Thymus (tissue), 11 donors: ENCODE results near the gene WASF1. TPM values are rescaled to one million over a fixed set of nuclear protein-coding genes. Genes with fewer than 3 reads are reported as not detected.

Experiments
- DNase-seq, 9 donors: peaks; one replicate each; pipeline ENCODE4 v3.0.0-alpha.2; 2013; ENCODE audit warnings: low spot score in 9 of 9, low read depth in 6 of 9, missing footprints in 1 of 9
- H3K27ac ChIP-seq, 2 donors: one replicate each; pipeline ENCODE4 v1.5.1; 2013; ENCODE audit warnings: control low read depth in 1 of 2, low read depth in 1 of 2, low read length in 1 of 2, mild to moderate bottlenecking in 1 of 2, moderate library complexity in 1 of 2
- H3K27me3 ChIP-seq, 2 donors: one replicate each; pipeline ENCODE4 v1.5.1; 2013; ENCODE audit warnings: low read length in 1 of 2; ENCODE audit not compliant: control insufficient read depth in 2 of 2, insufficient read depth in 1 of 2
- H3K36me3 ChIP-seq, 2 donors: one replicate each; pipeline ENCODE4 v1.5.1; 2013; ENCODE audit warnings: low read length in 1 of 2, mild to moderate bottlenecking in 1 of 2, moderate library complexity in 1 of 2; ENCODE audit not compliant: control insufficient read depth in 2 of 2, insufficient read depth in 2 of 2
- H3K4me1 ChIP-seq, 2 donors: one replicate each; pipeline ENCODE4 v1.5.1; 2013; ENCODE audit warnings: low read length in 2 of 2; ENCODE audit not compliant: control insufficient read depth in 2 of 2, insufficient read depth in 2 of 2
- H3K4me3 ChIP-seq, 2 donors: one replicate each; pipeline ENCODE4 v1.5.1; 2013; ENCODE audit warnings: low read length in 2 of 2, control low read depth in 1 of 2, mild to moderate bottlenecking in 1 of 2
- H3K9me3 ChIP-seq, 2 donors: one replicate each; pipeline ENCODE4 v1.5.1; 2013; ENCODE audit warnings: low read length in 1 of 2, mild to moderate bottlenecking in 1 of 2; ENCODE audit not compliant: control insufficient read depth in 2 of 2, insufficient read depth in 1 of 2
- WGBS: extraction: QIAGEN DNeasy Blood & Tissue Kit; methylation state at CpG from one replicate; pipeline ENCODE4 v1.1.7; 2013; 5-methylcytosine and 5-hydroxymethylcytosine counted together
- polyA plus RNA-seq: library from polyadenylated mRNA; stranded (reverse); fragments of 200-250 nt; gene quantifications from one replicate; pipeline ENCODE4 v1.2.3, GENCODE V29; 2013
- total RNA-seq: library from RNA; stranded (reverse); fragments of 120-200 nt; gene quantifications from one replicate; pipeline ENCODE4 v1.2.4, GENCODE V29; 2013
- donor health status: healthy.

Gene WASF1
- total and polyA plus RNA-seq, 2 donors: 2.1 to 12.1 TPM

DNA sequence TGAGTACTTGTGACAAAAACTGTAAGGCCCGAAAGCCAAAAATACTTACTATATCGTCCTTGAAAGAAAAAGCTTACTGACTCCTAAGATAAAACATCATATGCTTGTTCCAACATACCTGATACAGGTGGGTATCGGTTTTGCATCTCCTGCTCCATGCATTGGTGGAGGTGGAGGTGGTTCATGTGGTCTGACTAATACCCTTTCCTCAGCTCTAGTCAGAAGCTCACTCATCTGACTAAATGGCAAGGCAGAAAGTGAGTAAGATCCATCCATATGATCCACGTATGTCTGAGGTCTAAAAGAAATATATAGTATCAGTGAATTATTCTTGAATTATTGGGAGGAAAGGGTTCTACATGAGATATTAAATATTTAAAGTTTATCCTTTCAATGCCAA, 76.2 kb downstream of the WASF1 start:
- H3K27me3 ChIP-seq: no peaks in the 10 kb centered on the region
- peaks cover 0 to 3% of the 10 kb centered on the region in 2 donors for H3K36me3 ChIP-seq
- peaks cover 4 to 6% of the 10 kb centered on the region in 2 donors for H3K4me1 ChIP-seq
- DNase-seq: no peak
- H3K4me3 ChIP-seq: no peak overlapping the region
- no peak overlapping the region for H3K27ac ChIP-seq
- 99% methylated on average over 4 of the region's 4 CpGs for WGBS
- no peaks in the 10 kb centered on the region for H3K9me3 ChIP-seq

DNA sequence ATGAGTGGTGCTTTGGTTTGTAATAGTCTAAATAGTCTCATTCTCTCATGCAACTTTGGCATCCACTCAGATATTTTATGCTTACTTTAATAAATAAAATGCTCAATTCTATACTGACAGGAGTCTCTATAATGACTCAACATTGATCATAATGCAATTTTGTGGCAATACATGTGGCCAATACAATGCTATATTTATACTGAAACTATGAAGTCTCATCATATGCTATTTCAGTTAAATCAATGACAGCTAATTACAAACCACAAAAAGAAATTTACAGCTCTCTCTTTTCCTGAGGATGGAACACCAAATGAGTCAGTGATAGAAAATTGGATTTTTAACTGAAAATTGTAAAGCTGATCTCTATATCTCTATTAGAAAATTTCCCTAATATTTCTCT, 77.1 kb downstream of the WASF1 start:
- peaks cover 4 to 6% of the 10 kb centered on the region in 2 donors for H3K4me1 ChIP-seq
- H3K36me3 ChIP-seq: peaks cover 0 to 3% of the 10 kb centered on the region in 2 donors
- no peaks in the 10 kb centered on the region for H3K27me3 ChIP-seq
- H3K27ac ChIP-seq: no peak overlapping the region
- DNase-seq: no peak
- no peak overlapping the region for H3K4me3 ChIP-seq
- H3K9me3 ChIP-seq: no peaks in the 10 kb centered on the region

DNA sequence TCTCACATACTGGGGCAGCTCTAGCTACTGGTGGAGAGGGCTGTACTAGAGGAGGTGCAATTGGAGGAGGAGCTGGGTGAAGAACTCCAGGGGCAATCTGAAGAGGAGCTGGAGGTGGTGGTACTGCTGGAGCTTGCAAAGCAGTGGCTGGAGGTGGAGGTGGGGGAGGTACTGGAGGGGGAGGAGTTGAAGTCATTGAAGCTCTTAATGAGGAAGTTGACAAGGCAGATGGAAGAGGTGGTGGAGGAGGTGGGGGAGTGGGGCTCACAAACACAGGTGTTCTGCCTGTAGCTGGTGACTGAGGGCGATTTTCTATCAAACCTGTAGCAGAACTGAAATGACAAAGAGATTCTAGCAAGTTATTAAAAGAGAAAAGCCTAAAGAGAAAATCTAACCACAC, 77.6 kb downstream of the WASF1 start:
- Histone ChIP-seq H3K36me3 (peaks cover 0 to 3% of the 10 kb centered on the region in 2 donors), H3K9me3 (no peaks in the 10 kb centered on the region), H3K27ac (no peak overlapping the region), H3K4me1 (peaks cover 4 to 6% of the 10 kb centered on the region in 2 donors), H3K27me3 (no peaks in the 10 kb centered on the region), H3K4me3 (no peak overlapping the region)
- DNase-seq: peak in 7 of 9 donors; percentile 2 to 58 (median 22)
- WGBS: 13% methylated on average over 1 of the region's 1 CpG

- no peak overlapping the region for H3K4me3 ChIP-seq
- no peaks in the 10 kb centered on the region for H3K9me3 ChIP-seq
- no peak overlapping the region for H3K27ac ChIP-seq
- WGBS: 95% methylated on average over 7 of the region's 7 CpGs
- no peaks in the 10 kb centered on the region for H3K36me3 ChIP-seq
- DNase-seq: peak in 1 of 9 donors; percentile 2
- H3K4me1 ChIP-seq: peaks cover 4 to 6% of the 10 kb centered on the region in 2 donors
- H3K27me3 ChIP-seq: no peaks in the 10 kb centered on the region
These were observed 80.9 kb downstream of the WASF1 start for GRCh38 chr6:110098511-110099116.

GRCh38 chr6:110097443-110097842, 82.0 kb downstream of the WASF1 start:
- H3K9me3 ChIP-seq: no peaks in the 10 kb centered on the region
- H3K36me3 ChIP-seq: no peaks in the 10 kb centered on the region
- no peak for DNase-seq
- no peak overlapping the region for H3K27ac ChIP-seq
- H3K27me3 ChIP-seq: no peaks in the 10 kb centered on the region
- peaks cover 4 to 6% of the 10 kb centered on the region in 2 donors for H3K4me1 ChIP-seq
- WGBS: 79% methylated on average over 3 of the region's 3 CpGs
- H3K4me3 ChIP-seq: no peak overlapping the region

- WGBS: 99% methylated on average over 1 of the region's 1 CpG
- Histone ChIP-seq H3K27ac (no peak overlapping the region), H3K27me3 (no peaks in the 10 kb centered on the region)
These were observed 83.5 kb downstream of the WASF1 start for GRCh38 chr6:110095935-110096334.

DNA sequence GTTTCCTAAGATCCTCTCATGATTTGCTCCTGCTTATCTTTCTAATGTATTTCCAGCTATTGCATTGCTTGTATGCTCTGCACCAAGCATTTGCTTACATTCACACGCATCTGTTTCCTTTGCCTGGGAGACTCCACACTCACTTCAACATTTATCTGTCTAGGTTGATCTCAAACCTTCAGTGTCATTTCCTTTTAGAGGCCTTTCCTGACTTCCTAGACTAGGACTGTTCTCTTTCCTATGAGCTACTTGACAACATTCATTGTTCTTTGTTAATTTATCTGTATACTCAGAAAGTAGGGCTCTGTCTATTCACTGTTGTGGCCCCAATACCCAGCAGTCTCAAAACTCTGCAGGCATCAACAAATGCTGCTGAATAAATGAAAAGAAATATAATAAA, 84.4 kb downstream of the WASF1 start:
- H3K4me1 ChIP-seq: no peaks in the 10 kb centered on the region
- no peak overlapping the region for H3K27ac ChIP-seq
- 63% methylated on average over 1 of the region's 1 CpG for WGBS
- no peaks in the 10 kb centered on the region for H3K36me3 ChIP-seq
- no peak for DNase-seq
- no peaks in the 10 kb centered on the region for H3K27me3 ChIP-seq
- H3K9me3 ChIP-seq: no peaks in the 10 kb centered on the region
- H3K4me3 ChIP-seq: no peak overlapping the region

More at GRCh38 chr6:110095935-110096334, 83.5 kb downstream of the WASF1 start:
- Histone ChIP-seq H3K9me3 (no peaks in the 10 kb centered on the region), H3K4me3 (no peak overlapping the region), H3K36me3 (no peaks in the 10 kb centered on the region), H3K4me1 (no peaks in the 10 kb centered on the region)
- no peak for DNase-seq

GRCh38 chr6:110093981-110094380, 85.5 kb downstream of the WASF1 start:
- no peaks in the 10 kb centered on the region for H3K36me3 ChIP-seq
- no peaks in the 10 kb centered on the region for H3K4me1 ChIP-seq
- no peaks in the 10 kb centered on the region for H3K9me3 ChIP-seq
- WGBS: 92% methylated on average over 1 of the region's 1 CpG
- DNase-seq: no peak
- no peak overlapping the region for H3K4me3 ChIP-seq
- H3K27me3 ChIP-seq: no peaks in the 10 kb centered on the region
- H3K27ac ChIP-seq: no peak overlapping the region

DNA sequence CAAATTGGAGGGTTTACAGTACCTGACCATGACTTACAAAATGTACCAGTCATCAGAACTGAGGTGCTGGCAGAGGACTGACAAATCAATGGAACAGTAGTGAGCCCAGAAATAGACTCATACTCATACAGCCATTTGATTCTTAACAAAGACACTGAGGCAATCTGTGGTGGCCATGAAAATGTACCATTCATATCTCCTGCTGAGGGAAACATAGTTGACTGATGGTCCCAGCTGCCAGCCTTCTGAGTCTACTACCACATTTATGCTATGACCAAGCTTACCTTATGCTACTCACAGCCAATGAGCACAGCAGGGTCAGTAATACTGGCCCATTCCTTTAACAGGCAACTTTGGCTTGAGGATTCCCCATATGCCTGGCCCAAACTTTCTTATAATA, 88.6 kb downstream of the WASF1 start:
- Histone ChIP-seq H3K4me3 (no peak overlapping the region), H3K36me3 (no peaks in the 10 kb centered on the region), H3K4me1 (no peaks in the 10 kb centered on the region), H3K27ac (no peak overlapping the region), H3K27me3 (no peaks in the 10 kb centered on the region), H3K9me3 (no peaks in the 10 kb centered on the region)
- no peak for DNase-seq

DNA sequence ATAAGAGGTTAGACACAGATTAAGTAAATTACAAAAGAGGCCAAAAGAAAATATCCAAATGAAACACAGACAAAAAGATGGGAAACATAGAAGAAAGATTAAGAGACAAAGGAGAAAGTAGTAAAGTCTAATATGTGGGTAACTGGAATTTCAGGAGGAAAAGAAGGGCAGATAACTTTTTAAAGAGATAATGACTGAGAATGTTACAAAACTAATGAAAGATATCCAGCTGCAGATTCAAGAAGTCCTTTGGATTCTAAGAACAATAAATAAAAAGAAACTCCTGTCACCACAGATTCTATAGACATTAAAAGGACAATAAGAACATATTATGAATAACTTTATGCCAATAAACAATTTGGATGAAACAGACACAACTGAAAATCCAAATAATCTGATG, 90.1 kb downstream of the WASF1 start:
- Histone ChIP-seq H3K27me3 (no peaks in the 10 kb centered on the region), H3K4me3 (no peak overlapping the region)
- DNase-seq: no peak

More for the DNA sequence above, 90.1 kb downstream of the WASF1 start:
- H3K36me3 ChIP-seq: no peaks in the 10 kb centered on the region
- no peaks in the 10 kb centered on the region for H3K4me1 ChIP-seq
- no peak overlapping the region for H3K27ac ChIP-seq
- H3K9me3 ChIP-seq: no peaks in the 10 kb centered on the region
